GM21717 (cell line): Measurements from ENCODE around the gene PRMT5.
"Not testable (repeated sequence)": the region's sequence is repeated elsewhere in the genome, so short reads cannot be mapped to it uniquely, and the experiment has no call there.

ENCODE experiments used
- ATAC-seq: cut with Tn5 transposase; IDR thresholded peaks from one replicate; pipeline ENCODE4 v1.9.1; 2021; ENCODE audit warnings: mild to moderate bottlenecking, moderate library complexity; ENCODE audit not compliant: unreplicated experiment

The PRMT5 gene

DNA sequence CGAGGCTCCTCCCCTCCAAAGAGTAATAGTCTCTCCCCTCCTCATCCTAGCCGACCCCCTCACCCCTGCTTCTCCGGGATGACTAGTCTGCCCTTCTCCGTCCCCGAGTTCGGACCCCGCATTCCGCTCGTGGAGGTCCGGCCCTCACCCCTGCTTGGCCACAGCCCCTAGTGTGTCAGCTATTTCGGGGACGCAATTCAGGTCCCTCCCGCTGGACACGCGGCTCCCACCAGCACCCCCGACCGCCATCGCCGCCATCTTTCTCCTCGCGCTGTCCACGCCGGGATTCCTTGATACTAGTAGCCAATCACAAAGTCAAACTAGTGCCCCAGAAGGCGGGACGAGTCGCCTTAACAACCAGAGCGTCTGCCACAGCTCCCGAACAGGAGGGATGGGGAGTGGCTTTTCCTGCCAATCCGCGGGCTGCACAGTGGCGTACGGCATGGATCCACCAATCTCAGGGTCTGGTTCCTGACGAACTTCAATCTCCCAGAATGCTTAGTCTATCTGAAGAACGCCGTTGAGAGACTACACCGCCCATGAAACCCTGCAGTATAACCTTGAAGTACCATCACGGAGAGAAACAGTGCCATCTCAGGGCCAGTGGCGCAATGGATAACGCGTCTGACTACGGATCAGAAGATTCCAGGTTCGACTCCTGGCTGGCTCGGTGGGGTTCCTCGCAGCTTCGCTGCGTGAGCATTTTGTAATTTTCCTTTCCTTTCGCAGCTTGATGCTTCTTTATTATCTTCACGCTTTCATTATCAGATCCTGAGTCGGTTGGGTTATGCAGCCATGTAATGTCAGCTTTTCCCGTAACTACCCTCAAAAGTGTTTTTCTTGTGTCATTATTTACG lies at the start of gene PRMT5:
Gene PRMT5 (minus strand): TSS at position 273 of the 857 bp plus-strand sequence. CDS start 15 bp downstream, at position 258.
- peak; percentile 85 for ATAC-seq

DNA sequence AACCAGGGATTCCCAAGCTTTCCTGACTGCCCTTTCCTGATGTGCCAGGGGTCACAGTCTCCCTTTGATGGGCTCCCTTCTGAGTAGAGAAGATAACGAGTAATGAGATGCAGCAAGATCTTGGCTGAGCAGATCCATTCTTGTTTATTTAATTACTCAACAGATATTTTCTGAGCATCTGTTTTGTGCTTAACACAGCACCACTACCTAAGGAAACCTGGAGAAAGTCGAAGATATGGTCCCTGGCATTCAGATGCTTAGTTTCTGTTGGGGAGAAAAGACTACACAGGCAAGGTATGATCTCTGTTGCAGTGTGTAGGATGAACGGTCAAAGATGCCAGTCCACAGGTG lies 49.3 kb upstream of the PRMT5 start:
- ATAC-seq = no peak

DNA sequence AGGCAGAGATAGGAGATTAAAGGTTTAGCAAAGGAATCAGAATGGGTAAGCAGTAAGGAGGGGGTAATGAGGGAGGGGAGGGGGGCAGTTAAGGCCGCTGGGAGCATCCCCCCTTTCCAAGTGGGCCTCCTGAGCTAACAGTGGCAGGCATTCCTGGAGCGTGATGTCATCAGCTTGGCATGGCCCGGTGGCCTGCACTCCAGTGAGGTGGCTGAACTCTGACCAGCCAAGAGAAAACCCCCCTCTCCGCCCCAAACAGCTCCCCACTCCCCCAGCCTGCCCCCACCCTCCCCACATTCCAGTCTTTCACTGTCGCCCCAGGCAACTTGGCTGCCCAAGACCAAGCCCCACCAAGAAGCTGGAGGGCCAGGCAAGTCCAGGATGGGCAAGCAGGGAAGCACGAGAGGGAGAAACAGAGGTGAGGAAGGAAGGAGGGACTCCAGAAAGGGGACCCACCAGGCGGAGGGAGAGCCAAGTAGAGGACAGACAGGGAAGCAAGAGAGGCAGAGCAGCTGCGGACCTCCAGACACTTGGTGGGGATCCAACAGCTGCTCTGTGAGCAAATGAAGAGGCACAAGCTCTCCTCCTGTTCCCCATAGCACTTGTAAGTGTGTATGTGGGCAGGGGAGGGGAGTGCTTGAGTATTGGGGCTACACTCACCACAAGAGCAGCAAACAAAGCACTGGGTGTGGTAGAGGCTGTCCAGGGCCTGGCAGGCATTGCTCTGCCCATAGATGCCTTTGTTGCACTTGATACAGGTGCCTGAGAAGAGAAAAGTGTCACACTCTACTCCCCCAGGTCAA lies 48.7 kb upstream of the PRMT5 start:
- no peak for ATAC-seq

DNA sequence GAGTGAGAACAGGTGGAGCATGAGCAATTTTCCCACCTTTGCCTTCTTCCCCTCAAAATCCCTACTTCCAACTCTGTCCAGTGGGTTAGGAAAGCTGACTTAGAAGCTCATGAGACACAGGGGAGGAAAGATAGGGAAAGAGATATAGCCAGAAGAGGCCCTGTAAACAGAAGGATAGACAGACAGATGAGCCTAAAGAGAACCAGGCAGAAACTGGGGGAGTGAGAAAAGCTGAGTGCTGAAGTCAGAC lies 48.2 kb upstream of the PRMT5 start:
- ATAC-seq = no peak

DNA sequence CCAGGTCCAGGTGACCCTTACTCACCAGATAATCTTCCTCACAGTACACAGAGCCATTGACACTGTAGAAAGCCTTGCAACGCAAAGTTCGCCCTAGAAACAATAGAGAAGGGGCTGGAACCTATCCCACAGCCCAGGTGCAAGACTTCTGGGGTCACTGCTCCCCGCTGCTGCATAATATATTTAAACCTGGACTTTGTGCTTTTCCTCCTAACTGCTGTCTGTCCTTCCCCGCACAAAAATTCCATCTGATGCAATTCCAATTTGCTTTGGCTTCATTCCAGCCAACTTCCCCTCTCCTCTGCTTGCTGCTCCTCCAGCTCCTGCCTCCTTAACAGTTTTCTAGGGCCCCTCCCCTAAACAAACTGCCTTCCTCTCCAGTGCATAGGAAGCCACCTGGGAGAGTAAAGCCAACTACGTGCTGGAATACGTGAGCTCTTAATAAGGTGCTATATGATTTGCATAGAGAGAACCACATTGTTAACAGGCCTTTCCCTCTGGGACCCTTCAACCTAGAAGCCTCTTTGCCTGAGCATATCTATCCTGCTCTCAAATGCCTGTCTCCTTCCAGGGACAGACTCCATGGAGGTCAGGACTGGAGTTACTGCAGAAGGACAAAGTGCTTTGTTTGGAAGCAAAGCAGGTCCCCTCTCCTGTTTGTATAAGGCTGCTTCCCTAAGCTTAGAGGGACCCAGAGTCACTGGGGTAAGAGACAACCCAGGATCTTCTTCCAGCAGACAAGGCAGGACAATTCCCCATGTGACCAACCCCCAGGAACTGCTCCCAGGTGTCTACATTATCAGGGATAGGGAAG lies 47.7 kb upstream of the PRMT5 start:
- ATAC-seq = no peak

DNA sequence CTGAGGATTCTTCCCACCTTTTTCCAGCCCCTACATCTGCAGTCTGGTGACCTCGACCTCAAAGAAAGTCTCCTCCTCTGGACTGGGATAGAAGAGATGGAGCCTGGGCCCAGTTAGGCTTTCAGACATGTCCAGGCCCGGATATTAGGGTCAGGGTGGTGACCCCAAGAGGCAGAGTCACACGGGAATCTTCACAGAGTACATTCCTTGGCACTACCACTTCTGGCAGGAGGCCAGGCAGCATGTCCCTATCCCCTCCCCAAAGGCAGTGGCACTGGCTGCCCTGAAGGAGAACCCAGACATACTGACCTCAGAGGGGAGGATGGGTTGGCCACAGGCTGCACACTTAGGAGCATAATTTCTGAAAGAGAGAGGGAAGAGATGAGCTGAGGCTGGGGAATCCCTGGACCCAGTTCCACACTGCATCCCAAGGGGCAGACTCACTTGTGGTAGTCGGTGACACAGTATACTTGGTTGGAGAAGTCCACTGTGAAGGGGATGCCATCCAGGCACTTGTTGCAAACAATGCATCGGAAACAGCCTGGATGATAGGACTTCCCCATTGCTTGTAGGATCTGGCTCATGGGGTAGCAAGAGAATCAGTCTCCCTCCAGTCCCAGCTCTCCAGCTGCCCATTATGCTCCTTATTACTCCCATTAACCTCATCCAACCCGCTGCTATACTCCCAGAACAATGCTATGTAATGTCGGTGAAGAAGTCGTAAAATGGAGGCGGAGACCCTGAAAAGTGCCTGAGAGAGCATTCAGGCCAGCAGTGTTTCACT lies 45.5 kb upstream of the PRMT5 start:
- no peak for ATAC-seq

DNA sequence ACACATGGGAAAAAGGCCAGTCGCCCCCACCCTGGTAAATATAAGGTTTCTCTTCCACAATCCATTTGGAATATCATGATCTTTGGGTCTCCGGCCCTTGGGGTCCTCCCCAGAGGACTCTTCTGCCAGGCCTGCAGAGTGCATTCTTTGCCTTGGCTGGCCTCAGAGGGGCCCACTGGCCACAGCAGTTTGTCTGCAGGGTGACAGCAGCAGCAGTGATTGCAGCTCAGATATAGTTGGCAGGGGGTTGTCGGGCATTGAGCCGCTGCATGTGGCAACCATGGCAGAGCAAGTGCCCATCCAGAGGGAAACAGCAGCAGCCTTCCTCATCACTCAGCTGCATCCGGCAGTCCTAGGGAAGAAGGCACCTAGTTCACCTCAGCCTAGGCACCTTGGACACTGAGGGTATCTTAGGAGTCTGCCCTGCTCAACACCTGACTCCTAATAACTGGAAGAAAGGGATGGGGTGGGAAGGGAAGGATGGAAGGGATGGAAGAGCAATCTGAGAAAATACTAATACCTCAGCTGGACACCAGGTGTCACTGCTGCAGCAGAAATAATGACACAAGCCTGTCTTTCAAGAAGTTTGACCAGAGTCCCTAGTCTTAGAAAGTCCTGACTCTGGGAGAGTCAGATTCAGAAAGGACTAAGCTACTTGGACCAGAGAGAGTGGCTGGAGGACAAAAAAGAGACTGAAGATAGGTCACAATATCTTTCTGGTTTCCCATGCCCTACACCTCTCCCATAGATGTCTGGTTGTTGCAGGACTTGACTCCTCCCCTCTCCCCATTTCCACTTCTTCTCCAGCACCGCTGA lies 44.2 kb upstream of the PRMT5 start:
- ATAC-seq = no peak

DNA sequence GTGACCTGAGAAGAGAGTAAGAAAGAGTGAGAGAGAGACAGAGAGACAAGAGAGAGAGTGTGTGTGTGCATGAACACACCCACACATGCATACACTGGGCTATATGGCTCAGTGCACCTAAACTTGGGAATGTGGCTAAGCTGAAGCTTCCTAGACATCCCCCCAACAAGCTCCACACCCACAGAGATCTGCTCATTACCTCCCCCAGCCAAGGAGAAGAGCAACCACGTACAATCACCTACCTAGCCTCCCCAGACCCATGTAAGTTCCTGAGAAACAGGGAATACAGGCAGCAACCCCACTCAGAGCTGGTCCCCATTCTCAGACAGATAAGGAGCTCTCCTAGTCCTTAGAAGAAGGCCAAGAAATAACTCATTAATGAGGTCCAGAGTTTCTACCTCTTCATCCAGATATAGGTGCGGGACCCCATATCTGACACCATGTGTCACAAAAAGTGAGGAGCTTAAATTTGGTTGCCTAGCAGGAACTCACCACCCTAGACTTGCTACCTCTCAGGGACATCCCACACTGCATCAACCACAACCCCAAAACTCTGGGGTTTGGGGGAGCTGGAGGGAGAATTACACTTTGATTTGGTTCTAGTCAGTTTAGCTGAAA lies 43.2 kb upstream of the PRMT5 start:
- ATAC-seq = no peak

DNA sequence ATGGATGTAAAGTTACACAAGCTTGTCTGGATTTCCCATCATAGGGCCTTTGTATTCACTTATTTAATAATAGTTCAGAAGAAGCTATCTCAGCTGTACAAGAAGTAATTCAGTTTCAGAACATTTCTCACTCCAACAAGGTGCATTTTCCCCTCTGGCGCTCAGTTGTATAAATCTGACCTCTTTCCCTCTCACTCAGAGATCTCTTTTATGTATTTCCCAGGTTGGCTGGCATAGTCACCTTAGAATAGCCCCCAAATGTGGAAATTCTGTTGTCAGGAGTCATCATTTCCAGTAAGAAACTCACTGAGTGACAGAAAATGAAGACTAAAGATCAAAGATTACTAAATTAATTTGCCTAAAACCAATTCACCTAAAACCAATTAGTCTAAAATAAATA lies 42.0 kb upstream of the PRMT5 start:
- no peak for ATAC-seq

DNA sequence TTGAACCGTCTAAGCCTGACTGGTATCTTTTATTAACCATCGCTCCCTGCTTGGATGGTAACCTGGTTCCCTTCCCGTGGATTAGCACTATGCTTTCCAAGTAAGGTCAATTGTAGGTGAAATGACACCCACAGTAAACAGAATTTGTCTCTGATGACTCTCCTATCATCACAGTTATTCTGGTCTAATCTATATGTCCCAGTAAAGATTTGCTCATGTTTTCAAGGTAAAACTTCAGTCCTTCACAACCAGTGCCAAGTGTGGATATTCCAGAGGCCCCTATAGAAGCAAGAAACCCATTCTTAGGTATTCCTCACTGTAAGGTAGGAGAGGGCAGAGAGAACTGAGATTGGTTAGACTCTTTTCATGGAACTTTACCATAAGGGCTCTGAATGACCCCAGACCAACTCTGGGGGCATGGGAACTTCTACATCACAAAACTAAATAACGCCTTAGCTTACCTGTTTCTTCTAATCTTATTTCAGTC lies 37.6 kb upstream of the PRMT5 start:
- no peak for ATAC-seq

DNA sequence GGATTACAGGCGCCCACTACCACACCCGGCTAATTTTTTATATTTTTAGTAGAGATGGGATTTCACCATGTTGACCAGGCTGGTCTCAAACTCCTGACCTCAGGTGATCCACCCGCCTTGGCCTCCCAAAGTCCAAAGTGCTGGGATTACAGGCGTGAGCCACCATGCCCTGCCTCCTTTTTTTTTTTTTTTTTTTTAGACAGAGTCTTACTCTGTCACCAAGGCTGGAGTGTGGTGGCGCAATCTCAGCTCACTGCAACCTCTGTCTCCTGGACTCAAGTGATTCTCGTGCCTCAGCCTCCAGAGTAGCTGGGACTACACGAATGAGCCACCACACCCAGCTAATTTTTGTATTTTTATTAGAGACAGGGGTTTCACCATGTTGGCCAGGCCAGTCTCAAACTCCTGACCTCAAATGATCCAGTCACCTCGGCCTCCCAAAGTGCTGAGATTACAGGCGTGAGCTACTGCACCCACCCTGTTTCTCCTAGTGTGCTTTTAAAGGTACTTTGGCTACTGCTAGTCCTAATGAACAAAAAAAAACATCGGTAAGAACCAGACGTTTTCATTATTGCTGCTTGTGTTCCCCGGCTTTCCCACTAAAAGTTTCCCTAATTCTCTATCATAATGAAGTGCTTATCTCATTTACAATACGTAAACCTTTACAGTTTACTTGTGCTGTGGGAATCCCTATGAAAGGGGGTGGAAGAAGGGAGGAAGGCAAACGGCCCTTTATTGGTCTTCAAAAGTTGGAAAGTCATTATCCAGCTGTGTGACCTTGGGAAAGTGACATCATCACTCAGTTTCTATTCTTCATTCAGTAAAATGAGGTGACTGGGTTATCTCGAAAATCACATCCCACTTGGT lies 37.0 kb upstream of the PRMT5 start:
- not testable (repeated sequence) for ATAC-seq

DNA sequence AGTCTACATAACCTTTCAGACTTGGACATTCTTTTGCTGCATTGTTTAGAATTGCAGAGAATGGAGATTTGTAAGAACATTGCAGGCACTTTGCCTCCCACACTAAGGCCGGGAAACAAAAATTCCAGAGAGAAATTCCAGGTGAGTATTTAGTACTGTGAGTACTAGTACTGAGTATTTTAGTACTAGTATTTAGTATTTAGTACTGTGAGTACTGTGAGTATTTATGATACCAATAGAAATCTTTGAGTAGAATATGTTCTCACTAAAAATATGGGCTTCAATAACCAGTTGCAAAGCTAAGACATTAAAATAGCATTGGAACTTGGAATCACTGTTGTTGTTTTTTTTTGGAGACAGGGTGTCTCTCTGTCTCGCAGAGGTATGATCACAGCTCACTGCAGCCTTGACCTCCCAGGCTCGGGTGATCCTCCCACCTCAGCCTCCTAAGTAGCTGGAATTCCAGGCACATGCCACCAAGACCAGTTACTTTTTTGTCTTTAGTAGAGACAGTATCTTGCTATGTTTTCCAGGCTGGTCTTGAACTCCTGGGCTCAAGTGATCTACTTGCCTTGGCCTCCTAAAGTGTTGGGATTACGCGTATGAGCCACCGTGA lies 33.0 kb upstream of the PRMT5 start:
- no peak for ATAC-seq

DNA sequence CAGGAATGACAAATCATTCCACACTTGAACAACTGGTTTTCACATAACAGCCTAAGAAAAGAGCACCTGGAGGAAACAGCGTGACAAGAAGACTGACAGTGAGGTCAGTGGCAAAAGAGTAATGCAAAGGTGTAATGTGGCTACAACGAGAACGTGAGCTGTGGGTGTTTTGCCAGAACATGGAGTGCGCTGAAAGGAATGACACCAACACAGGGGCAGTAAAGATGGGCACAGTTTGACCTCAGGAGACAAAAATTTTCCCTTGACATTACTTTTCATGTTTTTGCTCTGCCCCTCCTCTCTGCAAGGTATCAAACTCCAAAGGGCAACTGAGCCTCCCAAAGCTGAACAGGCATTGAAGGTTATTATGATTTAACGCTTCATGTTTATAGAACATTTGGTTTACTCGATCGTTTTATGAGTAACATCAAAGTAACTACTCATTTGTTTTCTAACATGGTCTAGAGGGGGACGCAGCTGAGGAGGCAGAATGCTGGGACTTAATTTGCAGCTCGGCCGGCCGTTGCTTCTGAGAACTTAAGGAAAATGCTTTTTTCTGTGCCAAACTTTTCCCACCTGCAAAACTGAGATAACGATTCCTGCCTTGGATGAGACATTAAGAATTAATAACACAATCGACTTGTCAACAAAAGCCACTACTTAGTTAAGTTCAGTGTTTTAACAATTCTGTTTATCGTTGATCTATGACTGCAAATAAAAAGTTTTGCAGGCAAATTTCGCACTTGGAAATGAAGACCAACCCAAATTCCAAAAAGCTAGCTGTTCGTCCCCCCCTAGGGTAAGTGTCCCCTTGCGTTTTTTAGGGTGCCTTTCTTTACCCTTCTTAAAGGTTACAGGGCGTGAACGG lies 26.8 kb upstream of the PRMT5 start:
- ATAC-seq = no peak

DNA sequence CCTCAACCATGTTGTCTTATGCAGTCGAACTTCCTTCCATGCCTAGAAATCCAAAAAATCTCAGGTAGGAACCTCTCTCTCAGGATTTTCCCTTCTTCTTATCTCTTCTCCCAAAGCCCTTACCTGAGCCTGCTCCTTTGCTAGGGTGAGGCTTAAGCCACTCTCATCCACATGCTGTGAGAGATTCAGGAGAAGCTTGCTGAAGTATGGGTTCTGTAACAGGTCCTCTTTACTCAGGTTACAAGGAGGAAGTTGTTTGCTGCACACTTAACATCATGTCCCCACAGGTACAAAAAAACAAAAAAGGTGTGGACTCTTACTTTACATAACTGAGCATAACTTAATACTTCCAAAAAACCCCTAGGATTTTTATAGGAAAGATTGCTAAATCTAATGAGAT lies 23.2 kb upstream of the PRMT5 start:
- no peak for ATAC-seq

DNA sequence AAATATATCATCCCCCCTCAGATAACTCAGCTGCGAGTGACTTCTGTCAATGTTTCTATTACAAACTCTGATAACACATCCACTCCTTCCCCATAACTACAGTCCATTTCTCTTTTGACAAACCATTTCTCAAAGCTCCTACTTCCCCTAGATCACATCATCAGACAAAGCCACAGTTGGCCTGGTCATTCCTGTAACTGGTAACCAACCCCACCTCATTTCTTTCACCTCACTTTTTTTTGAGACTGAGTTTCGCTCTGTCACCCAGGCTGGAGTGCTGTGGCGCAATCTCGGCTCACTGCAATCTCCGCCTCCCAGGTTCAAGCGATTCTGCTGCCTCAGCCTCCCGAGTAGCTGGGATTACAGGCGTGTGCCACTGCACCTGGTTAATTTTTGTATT lies 22.6 kb upstream of the PRMT5 start:
- not testable (repeated sequence) for ATAC-seq

DNA sequence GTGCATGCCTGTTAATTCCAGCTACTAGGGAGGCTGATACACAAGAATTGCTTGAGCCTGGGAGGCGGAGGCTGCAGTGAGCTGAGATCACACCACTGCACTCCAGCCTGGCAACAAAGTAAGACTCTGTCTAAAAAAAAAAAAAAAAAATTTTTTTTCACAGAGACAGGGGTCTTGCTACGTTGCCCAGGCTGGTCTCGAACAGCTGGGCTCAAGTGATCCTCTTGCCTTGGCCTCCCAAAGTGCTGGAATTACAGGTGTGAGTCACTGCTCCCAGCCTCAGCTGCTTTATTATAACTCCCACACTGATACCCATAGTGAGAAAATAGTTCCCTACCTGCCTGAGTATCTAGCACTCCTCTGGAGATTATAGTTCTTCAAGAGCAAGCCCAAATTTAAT lies 16.5 kb upstream of the PRMT5 start:
- ATAC-seq = no peak

DNA sequence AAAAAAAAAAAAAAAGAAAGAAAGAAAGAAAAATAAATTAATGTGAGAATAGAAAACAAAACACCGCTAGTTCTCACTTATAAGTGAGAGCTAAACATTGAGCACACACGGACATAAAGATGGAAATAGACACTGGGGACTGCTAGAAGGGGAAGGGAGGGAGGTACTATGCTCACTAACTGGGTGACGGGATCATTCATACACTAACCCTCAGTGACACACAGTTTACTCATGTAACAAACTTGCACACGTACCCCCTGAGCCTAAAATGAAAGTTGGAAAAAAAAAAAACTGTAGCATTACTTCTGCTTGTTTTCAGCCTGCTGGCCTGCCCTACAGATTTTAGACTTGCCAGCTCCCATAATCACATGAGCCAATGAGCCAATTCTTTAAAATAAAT lies 10.5 kb upstream of the PRMT5 start:
- ATAC-seq = no peak
